ENCODE data around the gene LDLRAD4. TPM values are rescaled to one million over a fixed set of nuclear protein-coding genes. Genes with fewer than 3 reads are reported as not detected.

Gene LDLRAD4
- total and polyA plus RNA-seq, 2 donors (not counting 1 experiment from before 2014, with no cell fraction given) = 13.9 to 35.7 TPM

GRCh38 chr18:13369756-13370510 lies 151.4 kb downstream of the LDLRAD4 start:
- ChIA-PET POLR2A (no interaction called here), CTCF (no interaction called here)
- DNase-seq = no peak
- ATAC-seq (ENCODE audit: low read depth) = no peak
- no peaks in the 10 kb centered on the region for H3K9me3 Mint-ChIP-seq (ENCODE audit: insufficient read depth)
- Histone ChIP-seq H3K27me3 (replicated peaks in 1 of 4; ENCODE audit: control extremely low read depth in 1 of 4, control insufficient read depth in 3 of 4, insufficient read depth in 4 of 4, low read length in 3 of 4) (no peaks in the 10 kb centered on the region), H3K36me3 (replicated peaks in 1 of 2; ENCODE audit: control extremely low read depth in 1 of 2, control insufficient read depth in 1 of 2, extremely low read depth in 1 of 2, insufficient read depth in 2 of 2, low read length in 1 of 2) (no peaks in the 10 kb centered on the region), H3K4me2 (replicated peaks; ENCODE audit: low read depth, low read length, poor library complexity, severe bottlenecking) (no peak overlapping the region), H4K20me1 (ENCODE audit: control insufficient read depth, insufficient read depth, low read length, poor library complexity, severe bottlenecking) (no peaks in the 10 kb centered on the region), H3K9ac (ENCODE audit: low read length) (no peak overlapping the region), H3K4me3 (ENCODE audit: control extremely low read depth in 1 of 5, extremely low read depth in 1 of 5, insufficient read depth in 1 of 5, low read depth in 2 of 5, low read length in 4 of 5) (no peak overlapping the region), H3K9me3 (ENCODE audit: control extremely low read depth in 1 of 3, control insufficient read depth in 2 of 3, insufficient read depth in 1 of 3, low read length in 2 of 3) (peaks cover 0 to 3% (median 0%) of the 10 kb centered on the region in 3 donors), H2AFZ (ENCODE audit: insufficient read depth, low read depth, low read length, poor library complexity, severe bottlenecking) (no peak overlapping the region), H3K79me2 (ENCODE audit: control insufficient read depth, insufficient read depth, low read length) (no peaks in the 10 kb centered on the region), H3K4me1 (ENCODE audit: control insufficient read depth in 2 of 2, insufficient read depth in 2 of 2, low read length in 2 of 2) (peaks cover 11 to 22% of the 10 kb centered on the region in 2 donors), H3K27ac (ENCODE audit: low read length in 2 of 2) (no peak overlapping the region)
- TF ChIP-seq CTCF (IDR thresholded peaks at IDR 0.05) = no peak
- no peak for TF ChIP-seq EZH2 (IDR thresholded peaks at IDR 0.05; ENCODE audit: borderline replicate concordance, insufficient read depth, low read depth, low read length, poor library complexity, severe bottlenecking)
- no peak overlapping the region for H3K27ac Mint-ChIP-seq
- no peak overlapping the region for H3K4me3 Mint-ChIP-seq
- 86% methylated on average over 11 of the region's 15 CpGs for WGBS (ENCODE audit: insufficient coverage)
- intact Hi-C loops (cut with micrococcal nuclease) = no loop called here
- H3K27me3 Mint-ChIP-seq = no peaks in the 10 kb centered on the region
- H3K4me1 Mint-ChIP-seq = peaks cover 14% of the 10 kb centered on the region

DNA sequence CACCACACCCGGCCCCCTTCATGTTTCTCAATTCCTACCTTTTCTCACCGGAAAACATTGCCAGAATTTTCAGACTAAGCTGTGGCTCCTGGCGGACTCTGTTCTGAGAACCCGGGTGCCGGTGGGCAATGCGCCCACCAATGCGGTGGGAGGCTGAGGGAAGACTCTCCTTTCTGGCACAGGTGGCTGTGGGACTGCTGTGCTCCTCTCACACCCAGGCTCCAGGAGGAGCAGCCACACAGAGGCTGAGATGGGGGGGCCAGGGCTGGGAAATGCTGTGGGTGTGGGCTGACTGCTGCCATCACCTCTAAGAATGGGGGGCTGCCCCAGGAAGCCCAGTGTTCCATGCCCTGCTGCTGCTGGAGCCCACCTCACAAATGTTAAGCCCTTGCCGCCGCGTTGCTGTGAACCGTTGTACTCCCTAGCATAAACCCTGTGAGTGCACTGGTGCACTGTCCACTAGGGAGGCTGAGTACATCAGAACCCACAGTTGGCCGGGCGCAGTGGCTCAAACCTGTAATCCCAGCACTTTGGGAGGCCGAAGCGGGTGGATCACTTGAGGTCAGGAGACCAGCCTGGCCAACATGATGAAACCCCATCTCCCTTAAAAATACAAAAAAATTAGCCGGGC lies 152.6 kb downstream of the LDLRAD4 start:
- Histone ChIP-seq H3K27ac (ENCODE audit: low read length in 2 of 2) (peak overlapping the region in 1 of 2 donors; percentile 66), H3K36me3 (replicated peaks in 1 of 2; ENCODE audit: control extremely low read depth in 1 of 2, control insufficient read depth in 1 of 2, extremely low read depth in 1 of 2, insufficient read depth in 2 of 2, low read length in 1 of 2) (no peaks in the 10 kb centered on the region), H3K79me2 (ENCODE audit: control insufficient read depth, insufficient read depth, low read length) (no peaks in the 10 kb centered on the region), H3K4me2 (replicated peaks; ENCODE audit: low read depth, low read length, poor library complexity, severe bottlenecking) (no peak overlapping the region), H3K4me3 (ENCODE audit: control extremely low read depth in 1 of 5, extremely low read depth in 1 of 5, insufficient read depth in 1 of 5, low read depth in 2 of 5, low read length in 4 of 5) (no peak overlapping the region), H3K4me1 (ENCODE audit: control insufficient read depth in 2 of 2, insufficient read depth in 2 of 2, low read length in 2 of 2) (peaks cover 11 to 22% of the 10 kb centered on the region in 2 donors), H2AFZ (ENCODE audit: insufficient read depth, low read depth, low read length, poor library complexity, severe bottlenecking) (no peak overlapping the region), H3K9me3 (ENCODE audit: control extremely low read depth in 1 of 3, control insufficient read depth in 2 of 3, insufficient read depth in 1 of 3, low read length in 2 of 3) (peaks cover 0 to 3% (median 0%) of the 10 kb centered on the region in 3 donors), H3K9ac (ENCODE audit: low read length) (no peak overlapping the region), H3K27me3 (replicated peaks in 1 of 4; ENCODE audit: control extremely low read depth in 1 of 4, control insufficient read depth in 3 of 4, insufficient read depth in 4 of 4, low read length in 3 of 4) (no peaks in the 10 kb centered on the region), H4K20me1 (ENCODE audit: control insufficient read depth, insufficient read depth, low read length, poor library complexity, severe bottlenecking) (no peaks in the 10 kb centered on the region)
- DNase-seq = no peak
- no peak for ATAC-seq (ENCODE audit: low read depth)
- Mint-ChIP-seq H3K4me3 (no peak overlapping the region), H3K27ac (no peak overlapping the region), H3K27me3 (no peaks in the 10 kb centered on the region), H3K9me3 (ENCODE audit: insufficient read depth) (no peaks in the 10 kb centered on the region), H3K4me1 (peaks cover 24% of the 10 kb centered on the region)
- ChIA-PET CTCF (no interaction called here), POLR2A (no interaction called here)
- 96% methylated on average over 15 of the region's 16 CpGs for WGBS (ENCODE audit: insufficient coverage)
- intact Hi-C loops (cut with micrococcal nuclease) = no loop called here
- TF ChIP-seq EZH2 (IDR thresholded peaks at IDR 0.05; ENCODE audit: borderline replicate concordance, insufficient read depth, low read depth, low read length, poor library complexity, severe bottlenecking) (no peak), CTCF (IDR thresholded peaks at IDR 0.05) (no peak)
